A673 (cell line): ENCODE results near the gene GRIN2A. TPM values are rescaled to one million over a fixed set of nuclear protein-coding genes. Genes with fewer than 3 reads are reported as not detected.

Experiments used
- BruUV-seq: library from RNA; stranded (reverse); fragments of 400-500 nt; replicated peaks from 2 replicates; lab custom pipeline; 2021; lab: Mats Ljungman, UMichigan
- CTCF ChIA-PET: fragments of 300-600 bp; sonication (Branson Sonifier 250); formaldehyde crosslinking; loops from one replicate; lab custom pipeline; 2022; ENCODE audit warnings: antibody characterized with exemption; lab: Charles Lee
- POLR2A ChIA-PET: fragments of 300-600 bp; sonication (Branson Sonifier 250); formaldehyde crosslinking; loops from one replicate; lab custom pipeline; 2022; ENCODE audit warnings: antibody characterized with exemption; ENCODE audit not compliant: low non-redundant PET; lab: Charles Lee
- DNase-seq: peaks from one replicate; pipeline ENCODE4 v3.0.0-alpha.2; 2015; ENCODE audit warnings: low spot score
- H3K27ac ChIP-seq: fragments of 200-600 bp; sonication (generic); 2 replicates; pipeline ENCODE4 v1.5.1; 2016; ENCODE audit warnings: mixed run types, low read depth, mild to moderate bottlenecking, mixed read lengths, antibody characterized with exemption, low read length; ENCODE audit not compliant: poor library complexity, severe bottlenecking
- H3K27me3 ChIP-seq: fragments of 200-600 bp; sonication (generic); replicated peaks from 2 replicates; pipeline ENCODE4 v1.6.1; 2017; ENCODE audit warnings: mixed run types, low read depth, mild to moderate bottlenecking, mixed read lengths, antibody characterized with exemption, low read length; ENCODE audit not compliant: insufficient read depth, poor library complexity
- H3K36me3 ChIP-seq: fragments of 200-600 bp; sonication (generic); 2 replicates; pipeline ENCODE4 v1.6.1; 2016; ENCODE audit warnings: mixed run types, mild to moderate bottlenecking, mixed read lengths, antibody characterized with exemption, low read length; ENCODE audit not compliant: insufficient read depth, poor library complexity, severe bottlenecking
- H3K4me1 ChIP-seq: fragments of 200-600 bp; sonication (generic); 2 replicates; pipeline ENCODE4 v1.6.1; 2017; ENCODE audit warnings: mixed run types, mild to moderate bottlenecking, mixed read lengths, antibody characterized with exemption, low read length; ENCODE audit not compliant: insufficient read depth, poor library complexity, severe bottlenecking
- H3K4me3 ChIP-seq: fragments of 200-600 bp; sonication (generic); 2 replicates; pipeline ENCODE4 v1.5.1; 2016; ENCODE audit warnings: low read depth, mixed run types, mild to moderate bottlenecking, mixed read lengths, low read length; ENCODE audit not compliant: poor library complexity, severe bottlenecking
- H3K9me3 ChIP-seq: fragments of 200-600 bp; sonication (generic); 2 replicates; pipeline ENCODE4 v1.6.1; 2016; ENCODE audit warnings: mixed run types, low read depth, mild to moderate bottlenecking, mixed read lengths, antibody characterized with exemption, low read length; ENCODE audit not compliant: poor library complexity, severe bottlenecking
- CTCF ChIP-seq: fragments of 300-800, 200-600 bp; sonication (generic); conservative IDR thresholded peaks from 2 replicates; pipeline ENCODE4 v1.5.1; 2017; ENCODE audit warnings: low read depth, mild to moderate bottlenecking, antibody characterized with exemption, low read length, moderate library complexity, mixed read lengths
- EZH2 ChIP-seq: fragments of 200-600 bp; sonication (generic); IDR thresholded peaks from 2 replicates; pipeline ENCODE4 v1.6.1; 2017; ENCODE audit warnings: borderline replicate concordance, low read depth, mild to moderate bottlenecking, mixed read lengths, antibody characterized with exemption, low read length; ENCODE audit not compliant: poor library complexity, severe bottlenecking
- intact Hi-C: fragments of 100-400 bp; cut with micrococcal nuclease; formaldehyde crosslinking; loops from one replicate; pipeline ENCODE4 v1.10.0; 2022; ENCODE audit not compliant: unreplicated experiment
- total RNA-seq: library from RNA; stranded (reverse); gene quantifications from 2 replicates; pipeline ENCODE4 v1.2.3, GENCODE V29; 2021

GRIN2A gene
- total RNA-seq, 1 experiment from 2014 or later = 1.2 TPM

- intact Hi-C loops = no loop called here
- no TSS peak for BruUV-seq
- H3K4me1 ChIP-seq = peaks cover 4% of the 10 kb centered on the region
- ChIA-PET CTCF (no interaction called here), POLR2A (no interaction called here)
- TF ChIP-seq CTCF (no peak), EZH2 (no peak)
- no peak for DNase-seq
- H3K36me3 ChIP-seq = no peaks in the 10 kb centered on the region
- H3K4me3 ChIP-seq = no peak overlapping the region
- H3K9me3 ChIP-seq = no peaks in the 10 kb centered on the region
- peaks cover 20% of the 10 kb centered on the region for H3K27me3 ChIP-seq
- H3K27ac ChIP-seq = no peak overlapping the region
Measured at GRCh38 chr16:10178526-10178925, 3.7 kb downstream of the GRIN2A start.

GRCh38 chr16:10178080-10178479, 4.1 kb downstream of the GRIN2A start:
- no peak for TF ChIP-seq CTCF
- TF ChIP-seq EZH2 = no peak
- BruUV-seq = no TSS peak
- POLR2A ChIA-PET = no interaction called here
- Histone ChIP-seq H3K36me3 (no peaks in the 10 kb centered on the region), H3K27me3 (peaks cover 15% of the 10 kb centered on the region), H3K4me3 (no peak overlapping the region), H3K27ac (no peak overlapping the region), H3K9me3 (no peaks in the 10 kb centered on the region), H3K4me1 (peaks cover 4% of the 10 kb centered on the region)
- CTCF ChIA-PET = no interaction called here
- intact Hi-C loops = no loop called here
- DNase-seq = no peak

GRCh38 chr16:10172848-10173655, 9.2 kb downstream of the GRIN2A start:
- intact Hi-C loops = no loop called here
- CTCF ChIA-PET = no interaction called here
- no TSS peak for BruUV-seq
- H3K4me1 ChIP-seq = no peaks in the 10 kb centered on the region
- TF ChIP-seq CTCF = no peak
- TF ChIP-seq EZH2 = no peak
- POLR2A ChIA-PET = no interaction called here
- no peak overlapping the region for H3K4me3 ChIP-seq
- H3K36me3 ChIP-seq = no peaks in the 10 kb centered on the region
- H3K27me3 ChIP-seq = no peaks in the 10 kb centered on the region
- no peak overlapping the region for H3K27ac ChIP-seq
- H3K9me3 ChIP-seq = no peaks in the 10 kb centered on the region
- no peak for DNase-seq
